Measurements from ENCODE around the gene PRPF40B. TPM values are rescaled to one million over a fixed set of nuclear protein-coding genes. Genes with fewer than 3 reads are reported as not detected.

Gene PRPF40B
- total RNA-seq, 2 donors from 2014 or later, result 13.9 to 31.1 TPM

- WGBS, result 83% methylated on average over 3 of the region's 3 CpGs
- no peaks in the 10 kb centered on the region for H3K36me3 ChIP-seq
Observed at GRCh38 chr12:49648712-49649003, 25.3 kb downstream of the PRPF40B start.

GRCh38 chr12:49649445-49649844 is 26.1 kb downstream of the PRPF40B start:
- H3K36me3 ChIP-seq, result no peaks in the 10 kb centered on the region
- H3K4me3 ChIP-seq, result no peak overlapping the region
- TF ChIP-seq POLR2AphosphoS5 (IDR thresholded peaks at IDR 0.05), result no peak
- no peak for TF ChIP-seq POLR2A (IDR thresholded peaks at IDR 0.05)
- no peak for TF ChIP-seq CTCF (IDR thresholded peaks at IDR 0.05)
- no peaks in the 10 kb centered on the region for H3K27me3 ChIP-seq (replicated peaks; ENCODE audit: insufficient read depth)
- no peak overlapping the region for H3K27ac ChIP-seq
- H3K9me3 ChIP-seq, result no peaks in the 10 kb centered on the region
- no peak for DNase-seq (ENCODE audit: low spot score)
- 93% methylated on average over 11 of the region's 11 CpGs for WGBS
- intact Hi-C loops (cut with DNase I), result no loop called here
- no peaks in the 10 kb centered on the region for H3K4me1 ChIP-seq (replicated peaks)

More at GRCh38 chr12:49648712-49649003, 25.3 kb downstream of the PRPF40B start:
- no peak for DNase-seq (ENCODE audit: low spot score)
- no peaks in the 10 kb centered on the region for H3K4me1 ChIP-seq (replicated peaks)
- no peaks in the 10 kb centered on the region for H3K9me3 ChIP-seq
- H3K27me3 ChIP-seq (replicated peaks; ENCODE audit: insufficient read depth), result no peaks in the 10 kb centered on the region
- H3K4me3 ChIP-seq, result no peak overlapping the region
- H3K27ac ChIP-seq, result no peak overlapping the region
- no peak for TF ChIP-seq POLR2A (IDR thresholded peaks at IDR 0.05)
- no peak for TF ChIP-seq POLR2AphosphoS5 (IDR thresholded peaks at IDR 0.05)
- TF ChIP-seq CTCF (IDR thresholded peaks at IDR 0.05), result no peak
- intact Hi-C loops (cut with DNase I), result no loop called here

GRCh38 chr12:49649892-49650291 is 26.5 kb downstream of the PRPF40B start:
- no peaks in the 10 kb centered on the region for H3K9me3 ChIP-seq
- intact Hi-C loops (cut with DNase I), result no loop called here
- no peak overlapping the region for H3K27ac ChIP-seq
- no peak overlapping the region for H3K4me3 ChIP-seq
- no peaks in the 10 kb centered on the region for H3K27me3 ChIP-seq (replicated peaks; ENCODE audit: insufficient read depth)
- H3K4me1 ChIP-seq (replicated peaks), result no peaks in the 10 kb centered on the region
- DNase-seq (ENCODE audit: low spot score), result no peak
- H3K36me3 ChIP-seq, result no peaks in the 10 kb centered on the region
- WGBS, result 78% methylated on average over 5 of the region's 5 CpGs
- TF ChIP-seq POLR2AphosphoS5 (IDR thresholded peaks at IDR 0.05) (no peak), CTCF (IDR thresholded peaks at IDR 0.05) (no peak), POLR2A (IDR thresholded peaks at IDR 0.05) (no peak)

- H3K27ac ChIP-seq, result no peak overlapping the region
- H3K4me3 ChIP-seq, result no peak overlapping the region
- 70% methylated on average over 8 of the region's 8 CpGs for WGBS
- no peaks in the 10 kb centered on the region for H3K36me3 ChIP-seq
- H3K9me3 ChIP-seq, result no peaks in the 10 kb centered on the region
- no peak for DNase-seq (ENCODE audit: low spot score)
- H3K4me1 ChIP-seq (replicated peaks), result no peaks in the 10 kb centered on the region
- intact Hi-C loops (cut with DNase I), result no loop called here
- H3K27me3 ChIP-seq (replicated peaks; ENCODE audit: insufficient read depth), result no peaks in the 10 kb centered on the region
- TF ChIP-seq CTCF (IDR thresholded peaks at IDR 0.05) (no peak), POLR2A (IDR thresholded peaks at IDR 0.05) (no peak), POLR2AphosphoS5 (IDR thresholded peaks at IDR 0.05) (no peak)
Observed at GRCh38 chr12:49651855-49652254, 28.5 kb downstream of the PRPF40B start.

- 90% methylated on average over 4 of the region's 4 CpGs for WGBS
- no peak for DNase-seq (ENCODE audit: low spot score)
- H3K36me3 ChIP-seq, result no peaks in the 10 kb centered on the region
- H3K9me3 ChIP-seq, result no peaks in the 10 kb centered on the region
- no peaks in the 10 kb centered on the region for H3K4me1 ChIP-seq (replicated peaks)
- intact Hi-C loops (cut with DNase I), result no loop called here
- no peak overlapping the region for H3K27ac ChIP-seq
- TF ChIP-seq POLR2A (IDR thresholded peaks at IDR 0.05) (no peak), CTCF (IDR thresholded peaks at IDR 0.05) (no peak), POLR2AphosphoS5 (IDR thresholded peaks at IDR 0.05) (no peak)
- no peak overlapping the region for H3K4me3 ChIP-seq
- no peaks in the 10 kb centered on the region for H3K27me3 ChIP-seq (replicated peaks; ENCODE audit: insufficient read depth)
Observed at GRCh38 chr12:49652921-49653520, 29.7 kb downstream of the PRPF40B start.
